ENCODE measurements around the gene NUBP2. TPM values are rescaled to one million over a fixed set of nuclear protein-coding genes. Genes with fewer than 3 reads are reported as not detected.

The NUBP2 gene
- total RNA-seq, 1 experiment from 2014 or later: 97.2 TPM

GRCh38 chr16:1758923-1759322 lies 23.8 kb upstream of the NUBP2 start:
- no peak for DNase-seq (ENCODE audit: low read depth)

GRCh38 chr16:1759511-1759910 lies 23.2 kb upstream of the NUBP2 start:
- DNase-seq (ENCODE audit: low read depth): no peak

- no peak for DNase-seq (ENCODE audit: low read depth)
These were observed 21.8 kb upstream of the NUBP2 start for GRCh38 chr16:1760911-1761310.

GRCh38 chr16:1761751-1762150 lies 21.0 kb upstream of the NUBP2 start:
- no peak for DNase-seq (ENCODE audit: low read depth)

- DNase-seq (ENCODE audit: low read depth): no peak
These were observed 20.4 kb upstream of the NUBP2 start for GRCh38 chr16:1762196-1762878.

GRCh38 chr16:1762879-1763520 lies 19.8 kb upstream of the NUBP2 start:
- no peak for DNase-seq (ENCODE audit: low read depth)

GRCh38 chr16:1763521-1764511 lies 18.9 kb upstream of the NUBP2 start:
- DNase-seq (ENCODE audit: low read depth): no peak

- no peak for DNase-seq (ENCODE audit: low read depth)
These were observed 17.8 kb upstream of the NUBP2 start for GRCh38 chr16:1764971-1765370.

- no peak for DNase-seq (ENCODE audit: low read depth)
These were observed 16.9 kb upstream of the NUBP2 start for GRCh38 chr16:1765826-1766225.

GRCh38 chr16:1766231-1766630 lies 16.5 kb upstream of the NUBP2 start:
- DNase-seq (ENCODE audit: low read depth): no peak

- DNase-seq (ENCODE audit: low read depth): no peak
These were observed 16.1 kb upstream of the NUBP2 start for GRCh38 chr16:1766701-1767100.

GRCh38 chr16:1767116-1767994 lies 15.4 kb upstream of the NUBP2 start:
- DNase-seq (ENCODE audit: low read depth): no peak

- DNase-seq (ENCODE audit: low read depth): no peak
These were observed 14.5 kb upstream of the NUBP2 start for GRCh38 chr16:1768061-1768766.

- no peak for DNase-seq (ENCODE audit: low read depth)
These were observed 13.9 kb upstream of the NUBP2 start for GRCh38 chr16:1768767-1769401.

- DNase-seq (ENCODE audit: low read depth): no peak
These were observed 13.1 kb upstream of the NUBP2 start for GRCh38 chr16:1769402-1770300.

GRCh38 chr16:1770328-1771187 lies 12.2 kb upstream of the NUBP2 start:
- DNase-seq (ENCODE audit: low read depth): peak; percentile 65

- peak; percentile 71 for DNase-seq (ENCODE audit: low read depth)
These were observed 11.4 kb upstream of the NUBP2 start, which contains the start of gene NME3 for GRCh38 chr16:1771188-1771863. TSS of gene NME3 (minus strand) at chr16:1771543. CDS start at chr16:1771534, 9 bp downstream.
